Left lobe of liver (tissue), 2 donors: Measurements from ENCODE around the gene ZC3H18. TPM values are rescaled to one million over a fixed set of nuclear protein-coding genes. Genes with fewer than 3 reads are reported as not detected.
"Not testable (repeated sequence)": the region's sequence is repeated elsewhere in the genome, so short reads cannot be mapped to it uniquely, and the experiment has no call there.

Experiments used
- ATAC-seq: fragments of 200-7000 bp; cut with Tn5 transposase; one replicate; pipeline ENCODE4 v1.9.1; 2020; ENCODE audit warnings: mild to moderate bottlenecking, moderate library complexity
- DNase-seq: peaks from one replicate; pipeline ENCODE4 v3.0.0-alpha.2; 2020; ENCODE audit warnings: low spot score
- total RNA-seq: library from RNA; stranded (reverse); gene quantifications from one replicate; pipeline ENCODE4 v1.2.1, GENCODE V29; 2021
- donor health status: DM: no; HTN: no; CAD: no; lungs with moderate emphysema.
- donor health status: DM: no; HTN: yes; CAD: no.

Gene ZC3H18
- total RNA-seq, 1 donor from 2014 or later, result 18.1 TPM

- DNase-seq (no peak), ATAC-seq (no peak)
These were observed 30.3 kb downstream of the ZC3H18 start for GRCh38 chr16:88600539-88600896.

- DNase-seq (no peak), ATAC-seq (peak; percentile 41)
These were observed 31.3 kb downstream of the ZC3H18 start for GRCh38 chr16:88601313-88602036.

- ATAC-seq, result peak; percentile 89
- peak; percentile 97 for DNase-seq
These were observed 31.9 kb downstream of the ZC3H18 start for GRCh38 chr16:88602091-88602490.

- DNase-seq (no peak), ATAC-seq (peak; percentile 13)
These were observed 35.3 kb downstream of the ZC3H18 start for GRCh38 chr16:88605186-88606147.

- no peak for DNase-seq
These were observed 36.0 kb downstream of the ZC3H18 start for GRCh38 chr16:88606148-88606757.

GRCh38 chr16:88608076-88608475, 37.9 kb downstream of the ZC3H18 start:
- ATAC-seq (no peak), DNase-seq (no peak)

More at GRCh38 chr16:88606148-88606757, 36.0 kb downstream of the ZC3H18 start:
- no peak for ATAC-seq

GRCh38 chr16:88609426-88609825, 39.2 kb downstream of the ZC3H18 start:
- not testable (repeated sequence) for ATAC-seq, DNase-seq

- no peak for DNase-seq
- ATAC-seq, result no peak
These were observed 39.9 kb downstream of the ZC3H18 start for GRCh38 chr16:88610080-88610479.

- no peak for DNase-seq
- no peak for ATAC-seq
These were observed 41.0 kb downstream of the ZC3H18 start for GRCh38 chr16:88610909-88611812.

- DNase-seq (no peak), ATAC-seq (no peak)
These were observed 43.1 kb downstream of the ZC3H18 start for GRCh38 chr16:88613293-88613692.

- DNase-seq, result no peak
- ATAC-seq, result no peak
These were observed 44.0 kb downstream of the ZC3H18 start for GRCh38 chr16:88613911-88614817.

- DNase-seq, result no peak
- no peak for ATAC-seq
These were observed 44.8 kb downstream of the ZC3H18 start for GRCh38 chr16:88614818-88615580.

- peak; percentile 89 for DNase-seq
- ATAC-seq, result peak; percentile 81
These were observed 46.1 kb downstream of the ZC3H18 start for GRCh38 chr16:88616320-88616719.

- no peak for DNase-seq
- no peak for ATAC-seq
These were observed 46.5 kb downstream of the ZC3H18 start for GRCh38 chr16:88616736-88617135.

- ATAC-seq, result no peak
These were observed 47.2 kb downstream of the ZC3H18 start for GRCh38 chr16:88617268-88618031.

GRCh38 chr16:88618182-88618955, 48.2 kb downstream of the ZC3H18 start:
- DNase-seq, result peak; percentile 86
- peak; percentile 76 for ATAC-seq

More at GRCh38 chr16:88617268-88618031, 47.2 kb downstream of the ZC3H18 start:
- no peak for DNase-seq
